NCI-H2196 (cell line): ENCODE measurements around the gene LRRC25.

Source experiments
- DNase-seq: peaks from one replicate; lab custom pipeline; 2025; ENCODE audit not compliant: unreplicated experiment; lab: John Stamatoyannopoulos, UW

LRRC25 gene

DNA sequence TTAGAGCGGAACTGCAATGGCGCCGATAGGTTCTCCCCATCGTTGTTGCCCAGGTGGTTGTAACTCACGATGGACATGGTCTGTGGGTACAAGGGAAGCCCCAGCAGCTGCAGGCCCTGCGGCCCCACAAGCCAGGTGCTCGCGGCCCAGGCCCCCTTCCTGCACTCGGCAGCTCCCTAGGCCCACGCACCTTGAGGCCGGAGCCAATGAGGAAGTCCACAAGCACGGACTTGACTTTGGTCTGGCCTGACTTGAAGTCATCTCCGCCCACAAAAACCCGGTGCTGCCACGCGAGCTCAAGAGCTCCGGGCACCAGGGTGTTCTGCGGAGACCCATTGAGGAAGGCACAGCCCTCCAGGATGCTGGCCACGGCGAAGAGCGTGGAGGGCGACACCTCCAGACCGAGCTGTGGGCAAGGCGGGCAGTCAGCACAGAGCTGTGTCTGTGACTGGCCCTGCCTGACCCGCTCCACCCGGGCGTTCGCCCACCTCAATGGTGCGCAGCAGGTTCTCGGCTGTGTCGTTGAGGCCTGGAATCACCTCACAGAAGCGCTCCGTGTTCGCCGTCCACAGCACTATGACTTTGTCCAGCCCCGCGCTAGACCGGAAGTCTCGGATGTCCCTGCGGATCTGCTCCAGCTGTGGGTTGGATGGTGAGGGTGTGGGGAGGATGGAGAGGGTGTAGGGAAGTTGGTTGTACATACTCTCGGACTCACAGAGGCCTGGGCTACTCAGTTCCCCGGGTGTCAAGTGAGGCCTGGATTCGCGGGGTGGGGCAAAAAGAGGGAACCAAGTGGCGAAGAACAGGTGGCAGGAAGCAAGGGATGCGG lies 38.6 kb upstream of the LRRC25 start:
- no peak for DNase-seq

DNA sequence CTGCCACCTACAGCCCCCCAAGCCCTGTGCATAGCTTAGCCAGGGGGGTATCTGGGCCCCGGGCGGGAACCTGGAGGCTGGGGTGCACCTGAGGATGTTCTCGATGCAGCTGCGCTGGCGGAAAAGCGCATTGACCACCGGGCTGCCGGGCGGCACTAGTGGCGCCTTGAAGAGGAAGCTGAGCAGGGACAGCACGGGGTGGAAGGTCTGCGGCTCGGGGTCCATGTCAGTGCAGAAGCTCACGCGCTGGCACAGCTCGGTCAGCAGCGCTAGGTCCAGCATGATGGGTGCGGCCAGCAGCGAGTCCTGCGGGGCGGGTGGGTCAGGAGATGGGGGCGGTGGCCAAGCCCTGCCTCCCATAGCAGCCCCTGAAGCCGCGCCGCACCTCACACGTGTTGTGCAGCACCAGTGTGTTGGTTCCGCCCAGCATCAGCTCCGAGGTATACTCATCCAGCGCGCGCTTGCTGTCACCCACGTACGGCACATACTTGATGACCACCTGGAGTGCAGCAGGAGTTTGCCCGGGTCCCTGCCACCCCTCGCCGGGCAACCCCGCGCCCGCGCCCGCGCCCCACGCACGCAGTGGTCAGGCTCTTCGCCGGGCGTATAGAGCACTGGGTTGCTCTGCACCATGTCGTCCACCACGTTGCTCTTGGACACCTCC lies 37.9 kb upstream of the LRRC25 start:
- DNase-seq: no peak

DNA sequence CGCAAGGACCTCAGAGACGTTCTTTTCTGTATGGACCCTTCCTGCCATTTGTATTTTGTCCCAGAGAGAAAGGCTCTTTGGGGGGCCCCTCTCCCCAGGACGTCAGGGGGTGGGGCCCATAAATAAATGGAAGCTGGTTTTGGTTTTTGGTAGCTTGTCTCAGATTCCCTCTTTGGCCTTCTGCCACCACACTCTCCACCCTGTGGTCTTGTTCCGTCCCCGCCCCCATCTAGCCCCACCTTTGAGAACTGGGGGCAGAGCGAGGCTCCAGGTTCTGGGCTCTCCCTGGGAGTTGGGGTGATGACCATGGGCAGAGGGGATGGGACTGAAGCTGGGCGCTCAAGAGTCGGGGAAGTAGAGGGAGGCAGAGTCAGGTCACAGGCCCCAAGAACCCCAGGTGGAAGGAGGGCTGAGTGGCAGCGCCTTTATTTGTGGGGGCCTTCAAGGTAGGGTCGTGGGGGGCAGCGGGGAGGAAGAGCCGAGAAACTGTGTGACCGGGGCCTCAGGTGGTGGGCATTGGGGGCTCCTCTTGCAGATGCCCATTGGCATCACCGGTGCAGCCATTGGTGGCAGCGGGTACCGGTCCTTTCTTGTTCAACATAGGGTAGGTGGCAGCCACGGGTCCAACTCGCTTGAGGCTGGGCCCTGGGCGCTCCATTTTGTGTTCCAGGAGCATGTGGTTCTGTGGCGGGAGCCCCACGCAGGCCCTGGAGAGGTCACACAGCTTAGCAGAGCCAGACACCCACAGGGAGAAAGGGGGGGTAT lies 37.2 kb upstream of the LRRC25 start:
- DNase-seq: no peak

DNA sequence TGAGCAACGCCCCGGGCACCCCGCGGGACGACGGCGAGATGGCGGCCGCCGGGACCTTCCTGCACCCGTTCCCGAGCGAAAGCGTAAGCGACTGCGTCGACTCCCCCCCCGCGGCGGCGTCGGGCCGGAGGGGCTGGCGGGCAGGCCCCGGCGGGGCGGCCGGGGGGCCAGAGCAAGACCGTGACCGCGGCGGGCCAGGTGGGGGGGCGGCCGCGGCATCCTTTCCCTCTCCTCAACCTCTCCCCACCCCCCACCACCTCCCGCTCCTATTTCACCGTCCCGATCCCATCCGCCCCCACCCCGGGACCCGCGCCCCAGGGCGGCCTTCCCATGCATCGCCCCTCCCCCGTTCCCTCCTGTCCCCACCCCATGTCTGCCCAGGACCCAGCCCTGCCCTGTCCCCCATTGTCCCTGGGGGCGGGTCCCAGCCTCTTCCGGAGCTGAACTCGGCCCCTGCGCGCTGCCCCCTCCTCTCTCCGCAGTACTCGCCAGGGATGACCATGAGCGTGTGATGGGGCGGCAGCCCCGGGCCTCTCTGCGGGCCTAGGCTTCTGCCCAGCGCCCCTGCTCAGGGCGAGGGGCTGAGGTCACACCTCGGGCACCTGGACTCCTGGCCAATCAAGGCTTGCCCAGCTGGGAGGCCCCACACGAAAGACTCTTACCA lies 36.4 kb upstream of the LRRC25 start:
- no peak for DNase-seq

DNA sequence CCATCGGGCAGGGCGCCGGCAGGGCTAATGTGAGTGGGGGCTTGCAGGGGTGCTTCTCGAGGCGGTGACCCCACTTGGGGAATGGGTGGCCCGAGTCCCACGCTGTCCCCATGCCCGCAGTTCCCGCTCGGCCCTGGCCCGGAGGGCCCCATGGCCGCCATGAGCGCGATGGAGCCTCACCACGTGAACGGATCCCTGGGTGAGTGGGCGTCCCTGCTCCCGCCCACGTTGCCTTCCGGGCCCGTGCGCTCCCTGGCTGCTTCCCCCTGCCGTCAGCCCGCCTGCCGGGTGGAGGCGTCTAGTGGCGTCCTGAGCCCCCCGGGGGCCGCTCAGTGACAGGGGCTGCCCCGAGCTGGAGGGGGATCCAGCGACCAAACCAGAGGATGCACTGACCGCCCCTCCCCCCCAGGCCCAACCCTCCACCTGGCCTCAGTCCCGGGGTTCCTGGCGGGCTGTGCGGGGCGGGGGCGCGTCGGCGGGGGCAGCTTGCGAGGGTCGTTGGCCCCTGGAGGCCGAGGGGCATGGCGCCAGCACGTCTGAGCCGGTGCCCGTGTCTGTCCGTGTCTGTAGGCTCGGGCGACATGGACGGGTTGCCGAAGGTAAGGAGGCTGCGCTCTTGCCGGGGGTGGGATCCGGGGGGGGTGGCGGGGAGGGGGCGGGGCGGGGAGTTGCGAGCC lies 35.7 kb upstream of the LRRC25 start:
- peak; percentile 25 for DNase-seq

DNA sequence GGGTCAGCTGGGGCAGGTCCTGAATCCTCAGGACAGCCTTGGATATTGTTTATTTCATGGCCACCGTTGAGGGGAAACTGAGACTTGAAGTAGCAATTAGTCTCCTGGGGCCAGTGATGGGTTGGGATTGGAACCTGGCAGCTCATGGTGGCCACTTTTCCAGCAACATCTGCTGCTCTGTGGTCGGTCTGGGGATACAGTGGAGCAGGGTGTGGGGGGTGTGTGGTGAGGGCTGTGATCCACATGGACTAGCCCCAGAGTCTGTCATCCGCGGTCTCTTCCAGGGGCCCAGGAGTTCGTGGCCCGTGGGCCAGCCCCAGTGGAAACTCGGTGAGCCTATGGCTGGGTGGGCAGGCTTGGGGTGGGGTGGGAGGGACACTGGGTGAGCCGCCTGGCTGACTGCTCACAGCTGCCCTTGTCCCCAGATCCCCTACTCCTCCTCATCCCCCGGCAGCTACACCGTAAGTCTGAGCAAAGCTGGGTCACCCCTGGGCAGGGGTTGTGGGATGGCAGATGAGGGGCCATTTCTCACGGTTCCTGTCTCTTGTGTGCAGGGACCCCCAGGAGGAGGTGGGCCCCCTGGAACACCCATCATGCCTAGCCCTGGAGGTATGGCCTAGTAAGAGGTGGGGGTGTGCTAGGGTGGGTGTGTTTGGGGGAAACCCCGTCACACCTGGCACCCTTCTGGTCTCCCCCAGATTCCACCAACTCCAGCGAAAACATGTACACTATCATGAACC lies 35.0 kb upstream of the LRRC25 start:
- no peak for DNase-seq

DNA sequence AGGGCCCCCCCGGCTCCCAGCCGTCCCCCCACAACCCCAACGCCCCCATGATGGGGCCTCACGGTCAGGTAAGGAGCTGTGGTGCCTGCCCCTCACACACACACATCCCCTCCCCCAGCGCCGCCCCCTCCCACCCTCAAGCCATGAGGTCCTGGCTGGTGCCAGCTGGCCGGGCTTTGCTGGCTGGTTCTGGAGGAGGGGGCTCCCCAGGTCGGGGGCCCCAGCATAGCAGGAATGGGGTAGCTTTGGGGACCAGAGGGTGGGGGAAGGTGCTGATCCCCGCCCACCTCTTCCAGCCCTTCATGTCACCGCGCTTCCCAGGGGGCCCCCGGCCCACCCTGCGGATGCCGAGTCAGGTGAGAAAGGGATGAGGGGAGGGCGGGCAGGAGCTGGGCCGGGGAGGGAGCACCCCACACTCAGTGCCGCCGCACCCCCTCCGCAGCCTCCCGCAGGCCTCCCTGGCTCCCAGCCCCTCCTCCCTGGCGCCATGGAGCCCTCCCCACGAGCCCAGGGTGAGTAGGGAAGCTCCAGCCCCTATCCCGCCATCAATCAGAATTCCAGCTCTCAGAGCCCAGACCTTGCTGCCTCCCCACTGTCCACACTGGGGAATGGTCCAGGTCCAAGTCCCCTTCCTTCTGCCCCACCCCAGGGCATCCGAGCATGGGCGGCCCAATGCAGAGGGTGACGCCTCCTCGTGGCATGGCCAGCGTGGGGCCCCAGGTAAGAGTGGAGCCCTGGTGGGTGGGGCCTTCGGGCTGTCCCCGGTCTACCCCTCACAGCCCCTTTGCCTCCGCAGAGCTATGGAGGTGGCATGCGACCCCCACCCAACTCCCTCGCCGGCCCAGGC lies 34.2 kb upstream of the LRRC25 start:
- DNase-seq: no peak

DNA sequence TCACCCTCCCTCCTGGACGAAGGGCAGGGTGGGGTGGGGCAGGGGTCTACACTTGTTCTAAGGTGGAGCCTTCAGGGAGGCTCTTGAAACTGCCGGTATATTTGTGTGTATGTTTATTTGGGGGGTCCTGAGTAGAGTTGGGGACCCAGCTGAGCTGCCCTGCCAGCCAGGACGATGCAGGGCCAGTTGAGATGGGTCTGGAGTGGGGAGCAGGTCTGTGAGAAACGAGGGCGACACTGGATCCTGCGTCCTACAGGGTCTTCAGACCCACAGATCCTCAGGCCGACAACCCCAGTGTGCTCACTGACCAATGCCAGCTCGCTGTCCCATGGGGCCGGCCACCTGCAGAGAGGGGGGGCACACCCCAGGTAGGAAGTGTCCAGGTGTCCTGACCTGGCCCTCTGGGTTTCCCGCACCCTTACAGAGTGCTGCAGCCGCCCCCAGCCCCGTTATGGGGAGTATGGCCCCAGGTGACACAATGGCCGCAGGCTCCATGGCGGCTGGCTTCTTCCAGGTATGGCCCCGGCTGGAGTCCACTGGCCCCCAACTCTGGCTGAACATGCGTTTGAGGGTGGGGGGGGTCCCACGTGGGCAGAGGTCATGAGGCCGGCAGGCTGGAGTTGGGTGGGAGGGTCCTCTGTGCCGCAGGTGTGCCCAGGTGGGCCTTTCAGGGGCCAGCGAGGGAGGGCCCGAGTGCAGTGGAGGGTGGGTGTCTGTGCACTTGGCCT lies 33.2 kb upstream of the LRRC25 start:
- no peak for DNase-seq

DNA sequence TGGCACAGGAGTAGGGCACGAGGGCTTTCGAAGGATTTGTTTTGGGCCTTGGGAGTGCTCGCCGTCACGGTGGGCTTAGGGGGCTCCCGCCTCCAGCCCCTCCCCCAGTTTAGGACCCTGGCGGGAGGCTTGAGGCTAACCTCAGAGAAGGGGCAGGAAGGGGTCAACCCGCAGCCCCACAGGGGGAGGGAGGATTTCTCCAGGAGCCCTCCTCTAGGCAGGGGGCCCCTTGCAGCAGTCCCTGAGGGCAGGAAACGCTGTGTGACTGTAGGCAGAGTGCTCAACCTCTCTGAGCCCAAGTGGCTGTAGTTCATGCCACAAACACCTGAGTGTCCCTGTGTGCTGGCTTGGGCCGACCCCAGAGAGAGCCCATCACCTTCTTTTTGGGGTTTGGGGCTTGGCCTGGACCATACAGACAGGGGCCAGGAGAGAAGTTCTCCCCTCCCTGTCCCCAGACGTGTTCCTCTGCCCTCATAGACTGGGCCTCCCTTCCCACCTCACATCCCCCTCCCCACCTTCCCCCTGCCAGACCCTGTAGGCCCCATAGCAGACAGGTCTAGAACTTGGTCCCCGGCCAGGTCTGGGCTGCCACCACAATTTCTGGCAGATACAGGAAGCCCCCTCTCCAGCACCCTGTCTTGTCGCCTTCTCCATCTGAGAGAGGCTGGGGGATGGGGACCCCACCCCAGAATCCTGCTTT lies 32.4 kb upstream of the LRRC25 start:
- DNase-seq: no peak

DNA sequence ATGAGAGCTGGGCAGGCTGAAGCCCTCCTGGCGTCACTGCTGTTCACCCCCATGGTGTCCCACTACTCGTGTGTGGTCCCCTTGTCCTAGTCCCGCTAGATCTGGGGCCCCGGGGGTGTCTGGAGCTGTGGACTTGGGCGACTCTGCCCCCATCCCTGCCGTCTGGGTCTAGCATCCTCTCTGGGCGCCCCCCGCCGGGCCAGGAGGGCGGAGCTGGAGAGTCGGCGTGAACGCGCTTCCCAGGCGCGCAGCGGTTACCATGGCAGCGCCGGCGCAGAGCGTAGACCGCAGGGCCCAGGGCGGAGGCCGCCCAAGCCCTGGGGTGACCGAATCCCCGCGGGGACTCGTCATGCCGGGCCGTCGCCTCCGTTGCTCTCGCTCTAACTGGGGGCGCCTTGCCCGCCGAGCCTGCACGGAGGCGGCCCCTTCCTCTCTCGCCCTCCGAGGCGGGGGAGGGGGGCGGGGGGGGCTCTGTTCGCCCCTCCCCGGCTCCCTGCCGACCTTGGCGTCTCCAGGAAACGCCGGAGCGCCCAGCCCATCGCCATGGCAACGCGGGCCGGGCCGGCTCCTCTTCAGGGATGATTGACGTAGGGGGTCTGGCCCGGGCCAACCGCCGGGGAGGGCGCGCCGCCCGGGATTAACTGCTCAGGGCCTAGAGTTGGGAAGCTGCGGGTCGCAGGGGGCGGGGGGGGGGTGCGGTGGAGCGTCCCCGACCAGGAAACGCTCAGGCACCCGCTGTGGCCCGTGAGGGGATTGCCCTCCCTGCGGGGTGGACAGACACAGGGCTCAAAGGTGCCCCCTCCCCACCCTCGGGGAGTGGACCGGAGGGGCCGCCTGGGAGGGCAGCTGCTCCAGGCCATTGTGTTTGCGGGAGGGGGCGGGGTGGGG lies 31.6 kb upstream of the LRRC25 start:
- peak; percentile 95 for DNase-seq

DNA sequence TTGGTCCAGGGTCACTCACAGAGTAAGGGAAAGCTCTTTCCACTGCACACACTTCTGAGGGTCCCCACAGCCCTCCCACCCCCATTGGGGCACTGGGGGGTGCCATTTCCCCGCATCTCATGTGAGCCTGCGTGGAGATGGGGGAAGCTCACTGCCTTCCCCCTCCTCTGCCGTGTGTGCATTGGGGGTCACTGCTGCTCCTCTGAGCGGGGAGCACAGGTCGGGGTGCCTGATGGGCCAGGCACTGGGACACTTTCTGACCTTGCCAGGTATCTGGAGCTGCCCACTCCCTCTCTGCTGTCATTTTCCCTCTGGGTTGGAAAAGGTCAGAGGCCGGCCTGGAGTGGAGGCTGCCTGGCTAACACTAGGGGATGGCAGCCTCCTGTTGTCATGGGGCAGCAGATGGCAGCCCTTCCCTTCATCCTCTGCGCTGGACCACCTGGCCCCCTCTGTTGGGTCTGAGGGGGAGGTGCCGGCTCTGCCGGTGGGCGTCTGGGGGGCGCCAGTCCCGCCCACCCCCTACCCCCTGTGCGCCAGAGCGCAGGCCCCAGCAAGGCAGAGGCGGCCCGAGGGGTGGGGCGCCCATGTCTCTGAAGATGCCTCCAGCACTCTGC lies 30.9 kb upstream of the LRRC25 start:
- no peak for DNase-seq

DNA sequence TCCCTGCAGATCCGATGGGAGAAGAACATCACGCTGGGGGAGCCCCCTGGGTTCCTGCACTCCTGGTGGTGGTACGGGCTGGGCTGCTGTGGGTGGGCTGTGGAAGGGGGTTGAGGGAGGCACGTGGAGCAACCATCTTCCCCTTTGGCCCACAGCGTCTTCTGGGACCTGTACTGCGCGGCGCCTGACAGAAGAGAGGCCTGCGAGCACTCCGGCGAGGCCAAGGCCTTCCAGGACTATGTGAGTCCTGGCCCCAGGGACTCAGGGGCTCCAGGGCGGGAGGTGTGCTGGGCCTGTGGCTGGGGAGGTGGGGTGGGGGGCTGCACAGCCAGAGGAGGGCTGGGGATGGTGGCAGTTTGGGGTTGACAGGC lies 30.3 kb upstream of the LRRC25 start:
- DNase-seq: no peak

DNA sequence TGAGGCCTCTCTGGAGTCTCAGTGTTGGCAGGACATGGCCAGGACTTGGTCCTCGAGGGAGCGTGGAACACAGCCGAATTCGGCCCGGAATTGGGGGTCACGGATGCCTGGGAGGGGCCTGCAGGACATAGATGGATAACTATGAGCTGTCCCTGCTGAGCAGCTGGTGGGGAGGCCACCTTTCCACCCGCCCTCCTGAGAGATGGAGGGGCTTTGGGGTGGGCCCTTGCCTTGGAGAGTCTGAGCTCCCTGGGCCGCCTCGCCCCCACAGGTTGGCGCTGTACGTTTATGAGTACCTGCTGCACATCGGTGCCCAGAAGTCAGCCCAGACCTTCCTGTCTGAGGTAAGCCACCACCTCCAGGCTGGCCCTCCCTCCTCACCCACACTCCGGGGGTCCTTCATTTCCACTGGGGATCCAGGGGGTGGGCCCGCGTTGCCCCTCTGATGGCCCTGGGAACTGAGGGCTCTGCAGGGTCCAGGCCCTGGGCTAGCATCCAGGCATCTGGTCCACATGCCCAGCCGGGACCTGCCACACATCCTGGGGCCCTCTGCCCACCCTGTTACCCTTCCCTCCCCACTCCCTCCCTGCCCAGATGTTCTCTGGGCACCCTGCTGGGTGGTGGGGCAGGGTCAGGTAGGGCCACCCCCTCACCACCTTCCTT lies 29.8 kb upstream of the LRRC25 start:
- DNase-seq: no peak

DNA sequence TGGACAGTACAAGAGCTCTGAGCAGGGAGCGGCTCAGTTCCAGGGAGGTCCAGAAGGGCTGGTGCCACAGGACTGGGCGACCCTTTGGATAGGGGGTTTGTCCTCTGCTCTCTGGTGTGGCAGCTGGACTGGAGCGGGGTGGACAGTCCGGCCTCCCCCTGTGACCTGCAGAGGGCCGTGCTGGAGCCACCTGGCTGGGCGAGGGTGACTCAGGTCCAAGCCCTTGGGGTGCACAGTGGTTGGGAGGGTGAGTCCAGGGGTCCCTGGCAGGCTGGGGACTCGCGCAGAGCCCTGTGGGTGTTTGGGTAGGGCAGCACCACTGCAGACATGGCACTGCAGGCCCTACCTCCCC lies 29.0 kb upstream of the LRRC25 start:
- no peak for DNase-seq

DNA sequence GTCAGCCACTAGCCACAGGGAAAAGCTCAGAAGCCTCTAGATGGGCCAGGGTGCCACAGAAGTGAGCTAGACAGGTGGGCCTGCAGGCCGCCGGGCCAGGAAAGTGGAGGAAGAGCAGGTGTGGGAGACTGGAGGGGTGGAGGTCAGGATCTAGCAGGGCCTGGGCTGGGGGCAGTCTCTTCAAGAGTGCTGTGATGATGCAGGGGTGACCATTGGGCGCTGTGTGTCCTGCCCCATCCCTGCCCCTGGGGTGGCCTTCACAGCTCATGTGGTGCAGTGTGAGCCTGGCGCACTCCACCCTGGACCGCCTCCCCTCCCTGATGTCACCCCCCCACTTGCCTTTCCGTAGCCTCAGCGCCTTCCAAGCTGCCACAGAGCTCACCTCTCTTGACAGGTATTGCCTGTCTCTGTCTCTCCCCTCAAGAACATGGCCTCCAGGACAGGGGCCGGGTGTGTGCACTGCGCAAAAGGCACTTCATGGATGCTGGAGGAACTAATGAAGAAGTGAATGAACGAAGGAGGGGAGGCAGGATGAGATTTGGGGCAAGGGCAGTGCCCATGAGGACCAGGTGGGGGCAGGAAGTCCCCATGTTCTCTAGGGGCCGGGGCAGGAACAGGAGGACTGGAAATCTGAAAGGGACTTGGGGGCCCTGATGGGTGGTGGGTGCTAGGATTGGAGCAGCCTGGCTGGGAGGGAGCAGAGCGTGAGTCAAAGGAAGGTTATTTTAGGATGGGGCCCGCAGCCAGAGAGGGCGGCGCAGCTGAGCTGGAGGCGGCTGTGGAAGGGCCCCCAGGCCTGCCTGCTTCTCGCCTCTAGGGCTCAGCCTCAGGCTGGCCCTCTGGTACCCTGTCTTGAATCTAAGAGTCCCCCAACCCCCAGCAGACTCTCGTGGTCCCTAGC lies 28.3 kb upstream of the LRRC25 start:
- DNase-seq: no peak
